HG03571 (cell line): ENCODE results near the gene NPSR1.
"Not testable (repeated sequence)": the region's sequence is repeated elsewhere in the genome, so short reads cannot be mapped to it uniquely, and the experiment has no call there.

Experiments used
- ATAC-seq: cut with Tn5 transposase; IDR thresholded peaks from one replicate; pipeline ENCODE4 v1.9.1; 2021; ENCODE audit not compliant: unreplicated experiment

Gene NPSR1

GRCh38 chr7:34657632-34658268 is at the start of gene NPSR1:
Gene NPSR1, plus strand, starts transcription at chr7:34658218. Its CDS starts 195 bp downstream, at chr7:34658413.
- ATAC-seq, result no peak

- ATAC-seq, result no peak
These were observed 45.4 kb upstream of the NPSR1 start for GRCh38 chr7:34612661-34613060.

GRCh38 chr7:34620425-34620824 is 37.6 kb upstream of the NPSR1 start:
- ATAC-seq, result no peak

GRCh38 chr7:34622182-34622581 is 35.8 kb upstream of the NPSR1 start:
- ATAC-seq, result no peak

GRCh38 chr7:34622771-34623250 is 35.2 kb upstream of the NPSR1 start:
- ATAC-seq, result no peak

GRCh38 chr7:34628618-34629017 is 29.4 kb upstream of the NPSR1 start:
- ATAC-seq, result not testable (repeated sequence)

- no peak for ATAC-seq
These were observed 5.2 kb upstream of the NPSR1 start for GRCh38 chr7:34652809-34653208.

GRCh38 chr7:34653787-34654186 is 4.2 kb upstream of the NPSR1 start:
- no peak for ATAC-seq

GRCh38 chr7:34655384-34655783 is 2.6 kb upstream of the NPSR1 start:
- ATAC-seq, result no peak

GRCh38 chr7:34656041-34656440 is 2.0 kb upstream of the NPSR1 start:
- no peak for ATAC-seq

GRCh38 chr7:34659472-34660075 is 1.6 kb downstream of the NPSR1 start:
- ATAC-seq, result no peak

- no peak for ATAC-seq
These were observed 4.2 kb downstream of the NPSR1 start for GRCh38 chr7:34662058-34662708.

- ATAC-seq, result no peak
These were observed 6.7 kb downstream of the NPSR1 start for GRCh38 chr7:34664755-34665154.

- ATAC-seq, result no peak
These were observed 14.4 kb downstream of the NPSR1 start for GRCh38 chr7:34672430-34672829.

- no peak for ATAC-seq
These were observed 15.0 kb downstream of the NPSR1 start for GRCh38 chr7:34673066-34673465.

- peak; percentile 70 for ATAC-seq
These were observed 17.8 kb downstream of the NPSR1 start for GRCh38 chr7:34675749-34676374.

- ATAC-seq, result no peak
These were observed 19.5 kb downstream of the NPSR1 start for GRCh38 chr7:34677491-34677890.

GRCh38 chr7:34687529-34687928 is 29.5 kb downstream of the NPSR1 start:
- no peak for ATAC-seq

GRCh38 chr7:34696415-34696814 is 38.4 kb downstream of the NPSR1 start:
- ATAC-seq, result no peak

- no peak for ATAC-seq
These were observed 51.8 kb downstream of the NPSR1 start for GRCh38 chr7:34709771-34710170.

GRCh38 chr7:34718867-34719266 is 60.8 kb downstream of the NPSR1 start:
- no peak for ATAC-seq

- no peak for ATAC-seq
These were observed 61.6 kb downstream of the NPSR1 start for GRCh38 chr7:34719636-34720035.
